Neural cell (in vitro differentiated cells): Measurements from ENCODE around the gene ATOH1. TPM values are rescaled to one million over a fixed set of nuclear protein-coding genes. Genes with fewer than 3 reads are reported as not detected.

Source experiments
- H2AFZ ChIP-seq: fragments of 200-600, 300-800 bp; sonication (generic), shearing (Covaris generic); 2 replicates; pipeline ENCODE4 v1.6.0; 2014; ENCODE audit warnings: low read depth, mild to moderate bottlenecking, antibody characterized with exemption, low read length, moderate library complexity
- H3F3A ChIP-seq: fragments of 200-600 bp; shearing (Covaris generic); 2 replicates; pipeline ENCODE4 v1.6.1; 2016; ENCODE audit warnings: mild to moderate bottlenecking, moderate library complexity, mixed read lengths, antibody characterized with exemption, low read length; ENCODE audit not compliant: insufficient read depth, poor library complexity, severe bottlenecking
- H3K27ac ChIP-seq: fragments of 200-600, 300-800 bp; sonication (generic), shearing (Covaris generic); 2 replicates; pipeline ENCODE4 v1.5.1; 2014; ENCODE audit warnings: mild to moderate bottlenecking, low read length, moderate library complexity
- H3K27me3 ChIP-seq: fragments of 300-800, 200-600 bp; sonication (generic), shearing (Covaris generic); 2 replicates; pipeline ENCODE4 v1.6.0; 2014; ENCODE audit warnings: mild to moderate bottlenecking, low read depth, low read length, moderate library complexity; ENCODE audit not compliant: insufficient read depth
- H3K36me3 ChIP-seq: fragments of 300-800, 200-600 bp; sonication (generic), shearing (Covaris generic); 2 replicates; pipeline ENCODE4 v1.5.1; 2014; ENCODE audit warnings: mild to moderate bottlenecking, antibody characterized with exemption, low read length, moderate library complexity; ENCODE audit not compliant: insufficient read depth
- H3K4me2 ChIP-seq: fragments of 300-800, 200-600 bp; sonication (generic), shearing (Covaris generic); 2 replicates; pipeline ENCODE4 v1.6.0; 2014; ENCODE audit warnings: mild to moderate bottlenecking, low read length
- H3K4me3 ChIP-seq: fragments of 300-800, 200-600 bp; sonication (generic), shearing (Covaris generic); 2 replicates; pipeline ENCODE4 v1.5.1; 2014; ENCODE audit warnings: mild to moderate bottlenecking, low read length, moderate library complexity
- H3K79me2 ChIP-seq: fragments of 200-600 bp; shearing (Covaris generic); replicated peaks from 2 replicates; pipeline ENCODE4 v1.6.0; 2014; ENCODE audit warnings: mild to moderate bottlenecking, low read length, moderate library complexity; ENCODE audit not compliant: insufficient read depth
- H3K9ac ChIP-seq: fragments of 300-800, 200-600 bp; sonication (generic), shearing (Covaris generic); 2 replicates; pipeline ENCODE4 v1.6.1; 2016; ENCODE audit warnings: mild to moderate bottlenecking, low read length, mixed read lengths
- H3K9me2 ChIP-seq: fragments of 200-600 bp; shearing (Covaris generic); 2 replicates; pipeline ENCODE4 v1.6.1; 2016; ENCODE audit warnings: mild to moderate bottlenecking, low read length, mixed read lengths; ENCODE audit not compliant: insufficient read depth
- H3K9me3 ChIP-seq: fragments of 200-600, 300-800 bp; sonication (generic), shearing (Covaris generic); 2 replicates; pipeline ENCODE4 v1.6.1; 2016; ENCODE audit warnings: mild to moderate bottlenecking, mixed run types, low read length, moderate library complexity, mixed read lengths
- H4K20me1 ChIP-seq: fragments of 200-600 bp; shearing (Covaris generic); 2 replicates; pipeline ENCODE4 v1.6.1; 2016; ENCODE audit warnings: mild to moderate bottlenecking, mixed run types; ENCODE audit not compliant: insufficient read depth
- EP300 ChIP-seq: fragments of 450-650 bp; conservative IDR thresholded peaks from 2 replicates; pipeline ENCODE4 v1.6.1; 2014; ENCODE audit warnings: antibody characterized with exemption, mild to moderate bottlenecking, moderate library complexity; ENCODE audit not compliant: poor library complexity, severe bottlenecking
- EZH2 ChIP-seq: fragments of 200-600, 300-800 bp; shearing (Covaris generic), sonication (generic); IDR thresholded peaks from 2 replicates; pipeline ENCODE4 v1.6.1; 2014; ENCODE audit warnings: antibody characterized with exemption, low read length, borderline replicate concordance, mild to moderate bottlenecking; ENCODE audit not compliant: insufficient read depth, poor library complexity, severe bottlenecking
- MXI1 ChIP-seq: fragments of 450-650 bp; conservative IDR thresholded peaks from 2 replicates; pipeline ENCODE4 v1.6.1; 2014; ENCODE audit warnings: antibody characterized with exemption, mild to moderate bottlenecking; ENCODE audit not compliant: poor library complexity, severe bottlenecking
- POLR2AphosphoS5 ChIP-seq: IDR thresholded peaks from 2 replicates; pipeline ENCODE4 v1.6.1; 2012
- RAD21 ChIP-seq: fragments of 450-650 bp; conservative IDR thresholded peaks from 2 replicates; pipeline ENCODE4 v1.6.1; 2014; ENCODE audit warnings: antibody characterized with exemption, mild to moderate bottlenecking, moderate library complexity
- SMC3 ChIP-seq: fragments of 450-650 bp; conservative IDR thresholded peaks from 2 replicates; pipeline ENCODE4 v1.6.1; 2014; ENCODE audit warnings: antibody characterized with exemption, mild to moderate bottlenecking, moderate library complexity; ENCODE audit not compliant: poor library complexity
- TAF1 ChIP-seq: IDR thresholded peaks from 2 replicates; pipeline ENCODE4 v1.6.1; 2012; ENCODE audit warnings: low read depth
- polyA plus RNA-seq: library from polyadenylated mRNA; depleted of rRNA; stranded (reverse); fragments of >200 nt; gene quantifications from 2 replicates; pipeline ENCODE4 v1.2.3, GENCODE V29; 2014
- TF ChIP-seq, protein P1 (sequence below): IDR thresholded peaks from 2 replicates; pipeline ENCODE4 v1.6.1; 2012; ENCODE audit warnings: borderline replicate concordance
- TF ChIP-seq, protein P2 (sequence below): fragments of 450-650 bp; IDR thresholded peaks from 2 replicates; pipeline ENCODE4 v1.5.1; 2014; ENCODE audit warnings: antibody characterized with exemption, mild to moderate bottlenecking, moderate library complexity; ENCODE audit not compliant: poor library complexity, severe bottlenecking

The ATOH1 gene
- polyA plus RNA-seq, 1 donor from 2014 or later: 0.22 TPM

DNA sequence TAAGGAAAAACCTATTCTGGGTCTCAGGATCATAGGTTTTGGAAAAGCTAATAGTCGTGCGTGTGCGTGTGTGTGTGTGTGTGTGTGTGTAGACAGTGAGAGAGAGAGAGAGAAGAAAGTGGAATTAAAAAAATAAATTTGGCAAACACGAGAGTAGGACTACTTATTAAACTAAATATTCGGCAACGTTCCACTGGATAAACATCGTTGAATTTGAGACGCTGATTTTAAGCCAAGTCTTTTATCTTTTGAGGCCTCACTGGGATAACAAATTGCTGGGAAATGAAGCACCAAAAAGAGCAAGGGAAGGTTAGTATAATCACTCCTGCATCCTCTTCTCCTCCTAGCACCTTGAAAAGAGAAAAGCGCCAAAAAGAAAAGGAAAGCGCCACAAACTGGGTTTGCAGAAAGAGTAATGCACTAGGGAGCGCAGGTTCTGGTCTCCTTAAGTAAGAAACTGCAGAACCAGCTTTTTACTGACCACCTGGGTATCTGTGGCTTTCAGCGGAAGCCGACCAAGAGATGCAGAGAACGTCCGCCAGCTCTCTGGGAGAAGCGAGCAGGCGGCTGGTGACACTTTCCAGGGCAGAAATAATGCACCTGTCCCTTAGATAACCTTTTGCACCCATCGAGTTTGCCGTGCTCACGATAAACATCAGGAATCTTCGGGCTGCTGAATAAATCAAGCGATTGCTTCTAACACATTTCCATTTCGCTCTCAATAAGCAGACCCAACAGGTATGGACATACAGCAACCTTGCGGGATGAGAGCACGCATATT is 3.4 kb downstream of the ATOH1 start:
- H3K4me3 ChIP-seq: no peak overlapping the region
- no peaks in the 10 kb centered on the region for H3K9me2 ChIP-seq
- H3K79me2 ChIP-seq: no peaks in the 10 kb centered on the region
- no peak overlapping the region for H2AFZ ChIP-seq
- H3K9ac ChIP-seq: no peak overlapping the region
- H3K4me2 ChIP-seq: no peak overlapping the region
- peaks cover 100% of the 10 kb centered on the region for H3K27me3 ChIP-seq
- H4K20me1 ChIP-seq: no peaks in the 10 kb centered on the region
- H3K27ac ChIP-seq: no peak overlapping the region
- H3K36me3 ChIP-seq: no peaks in the 10 kb centered on the region
- no peak for TF ChIP-seq EZH2
- no peak for TF ChIP-seq TAF1
- TF ChIP-seq, protein P1, sequence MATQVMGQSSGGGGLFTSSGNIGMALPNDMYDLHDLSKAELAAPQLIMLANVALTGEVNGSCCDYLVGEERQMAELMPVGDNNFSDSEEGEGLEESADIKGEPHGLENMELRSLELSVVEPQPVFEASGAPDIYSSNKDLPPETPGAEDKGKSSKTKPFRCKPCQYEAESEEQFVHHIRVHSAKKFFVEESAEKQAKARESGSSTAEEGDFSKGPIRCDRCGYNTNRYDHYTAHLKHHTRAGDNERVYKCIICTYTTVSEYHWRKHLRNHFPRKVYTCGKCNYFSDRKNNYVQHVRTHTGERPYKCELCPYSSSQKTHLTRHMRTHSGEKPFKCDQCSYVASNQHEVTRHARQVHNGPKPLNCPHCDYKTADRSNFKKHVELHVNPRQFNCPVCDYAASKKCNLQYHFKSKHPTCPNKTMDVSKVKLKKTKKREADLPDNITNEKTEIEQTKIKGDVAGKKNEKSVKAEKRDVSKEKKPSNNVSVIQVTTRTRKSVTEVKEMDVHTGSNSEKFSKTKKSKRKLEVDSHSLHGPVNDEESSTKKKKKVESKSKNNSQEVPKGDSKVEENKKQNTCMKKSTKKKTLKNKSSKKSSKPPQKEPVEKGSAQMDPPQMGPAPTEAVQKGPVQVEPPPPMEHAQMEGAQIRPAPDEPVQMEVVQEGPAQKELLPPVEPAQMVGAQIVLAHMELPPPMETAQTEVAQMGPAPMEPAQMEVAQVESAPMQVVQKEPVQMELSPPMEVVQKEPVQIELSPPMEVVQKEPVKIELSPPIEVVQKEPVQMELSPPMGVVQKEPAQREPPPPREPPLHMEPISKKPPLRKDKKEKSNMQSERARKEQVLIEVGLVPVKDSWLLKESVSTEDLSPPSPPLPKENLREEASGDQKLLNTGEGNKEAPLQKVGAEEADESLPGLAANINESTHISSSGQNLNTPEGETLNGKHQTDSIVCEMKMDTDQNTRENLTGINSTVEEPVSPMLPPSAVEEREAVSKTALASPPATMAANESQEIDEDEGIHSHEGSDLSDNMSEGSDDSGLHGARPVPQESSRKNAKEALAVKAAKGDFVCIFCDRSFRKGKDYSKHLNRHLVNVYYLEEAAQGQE: no peak
- TF ChIP-seq, protein P2, sequence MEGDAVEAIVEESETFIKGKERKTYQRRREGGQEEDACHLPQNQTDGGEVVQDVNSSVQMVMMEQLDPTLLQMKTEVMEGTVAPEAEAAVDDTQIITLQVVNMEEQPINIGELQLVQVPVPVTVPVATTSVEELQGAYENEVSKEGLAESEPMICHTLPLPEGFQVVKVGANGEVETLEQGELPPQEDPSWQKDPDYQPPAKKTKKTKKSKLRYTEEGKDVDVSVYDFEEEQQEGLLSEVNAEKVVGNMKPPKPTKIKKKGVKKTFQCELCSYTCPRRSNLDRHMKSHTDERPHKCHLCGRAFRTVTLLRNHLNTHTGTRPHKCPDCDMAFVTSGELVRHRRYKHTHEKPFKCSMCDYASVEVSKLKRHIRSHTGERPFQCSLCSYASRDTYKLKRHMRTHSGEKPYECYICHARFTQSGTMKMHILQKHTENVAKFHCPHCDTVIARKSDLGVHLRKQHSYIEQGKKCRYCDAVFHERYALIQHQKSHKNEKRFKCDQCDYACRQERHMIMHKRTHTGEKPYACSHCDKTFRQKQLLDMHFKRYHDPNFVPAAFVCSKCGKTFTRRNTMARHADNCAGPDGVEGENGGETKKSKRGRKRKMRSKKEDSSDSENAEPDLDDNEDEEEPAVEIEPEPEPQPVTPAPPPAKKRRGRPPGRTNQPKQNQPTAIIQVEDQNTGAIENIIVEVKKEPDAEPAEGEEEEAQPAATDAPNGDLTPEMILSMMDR: no peak
- no peak for TF ChIP-seq SMC3
- no peak for TF ChIP-seq RAD21
- TF ChIP-seq POLR2AphosphoS5: no peak
- no peak for TF ChIP-seq MXI1
- TF ChIP-seq EP300: no peak
- no peaks in the 10 kb centered on the region for H3F3A ChIP-seq
- no peaks in the 10 kb centered on the region for H3K9me3 ChIP-seq

DNA sequence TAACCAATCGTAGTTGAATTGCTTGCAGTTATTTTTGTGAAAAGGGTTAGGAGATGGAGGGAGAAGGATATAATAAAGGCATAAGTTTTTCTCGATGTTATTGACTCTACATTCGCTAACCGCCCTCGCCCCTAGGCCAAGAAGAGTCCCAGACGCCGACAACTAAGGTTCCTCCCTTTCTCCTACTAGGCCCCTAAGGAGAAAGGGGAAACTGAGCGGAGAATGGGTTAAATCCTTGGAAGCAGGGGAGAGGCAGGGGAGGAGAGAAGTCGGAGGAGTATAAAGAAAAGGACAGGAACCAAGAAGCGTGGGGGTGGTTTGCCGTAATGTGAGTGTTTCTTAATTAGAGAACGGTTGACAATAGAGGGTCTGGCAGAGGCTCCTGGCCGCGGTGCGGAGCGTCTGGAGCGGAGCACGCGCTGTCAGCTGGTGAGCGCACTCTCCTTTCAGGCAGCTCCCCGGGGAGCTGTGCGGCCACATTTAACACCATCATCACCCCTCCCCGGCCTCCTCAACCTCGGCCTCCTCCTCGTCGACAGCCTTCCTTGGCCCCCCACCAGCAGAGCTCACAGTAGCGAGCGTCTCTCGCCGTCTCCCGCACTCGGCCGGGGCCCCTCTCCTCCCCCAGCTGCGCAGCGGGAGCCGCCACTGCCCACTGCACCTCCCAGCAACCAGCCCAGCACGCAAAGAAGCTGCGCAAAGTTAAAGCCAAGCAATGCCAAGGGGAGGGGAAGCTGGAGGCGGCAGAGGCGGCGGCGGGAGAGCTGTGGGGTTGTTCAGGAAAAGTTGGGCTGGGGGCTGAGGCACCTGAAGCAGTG is 5.9 kb downstream of the ATOH1 start:
- Histone ChIP-seq H3K79me2 (no peaks in the 10 kb centered on the region), H2AFZ (no peak overlapping the region)

More for the DNA sequence above, 5.9 kb downstream of the ATOH1 start:
- Histone ChIP-seq H3K9me3 (no peaks in the 10 kb centered on the region), H4K20me1 (no peaks in the 10 kb centered on the region), H3K36me3 (no peaks in the 10 kb centered on the region), H3K9me2 (no peaks in the 10 kb centered on the region), H3K27ac (no peak overlapping the region), H3K4me3 (peak overlapping the region; percentile 62), H3K4me2 (peak overlapping the region; percentile 36), H3F3A (no peaks in the 10 kb centered on the region), H3K9ac (no peak overlapping the region), H3K27me3 (peaks cover 78% of the 10 kb centered on the region)
- TF ChIP-seq TAF1 (no peak), POLR2AphosphoS5 (no peak), EP300 (no peak), MXI1 (no peak), EZH2 (no peak), RAD21 (no peak), SMC3 (no peak)
- TF ChIP-seq, protein P2: no peak
- TF ChIP-seq, protein P1: no peak
